Hepatic stellate cell (primary cell): ENCODE measurements around the gene THEMIS.
"Not testable (repeated sequence)": the region's sequence is repeated elsewhere in the genome, so short reads cannot be mapped to it uniquely, and the experiment has no call there.

Experiments
- DNase-seq: peaks from one replicate; pipeline ENCODE4 v3.0.0; 2011; ENCODE audit warnings: low spot score

THEMIS gene, protein sequence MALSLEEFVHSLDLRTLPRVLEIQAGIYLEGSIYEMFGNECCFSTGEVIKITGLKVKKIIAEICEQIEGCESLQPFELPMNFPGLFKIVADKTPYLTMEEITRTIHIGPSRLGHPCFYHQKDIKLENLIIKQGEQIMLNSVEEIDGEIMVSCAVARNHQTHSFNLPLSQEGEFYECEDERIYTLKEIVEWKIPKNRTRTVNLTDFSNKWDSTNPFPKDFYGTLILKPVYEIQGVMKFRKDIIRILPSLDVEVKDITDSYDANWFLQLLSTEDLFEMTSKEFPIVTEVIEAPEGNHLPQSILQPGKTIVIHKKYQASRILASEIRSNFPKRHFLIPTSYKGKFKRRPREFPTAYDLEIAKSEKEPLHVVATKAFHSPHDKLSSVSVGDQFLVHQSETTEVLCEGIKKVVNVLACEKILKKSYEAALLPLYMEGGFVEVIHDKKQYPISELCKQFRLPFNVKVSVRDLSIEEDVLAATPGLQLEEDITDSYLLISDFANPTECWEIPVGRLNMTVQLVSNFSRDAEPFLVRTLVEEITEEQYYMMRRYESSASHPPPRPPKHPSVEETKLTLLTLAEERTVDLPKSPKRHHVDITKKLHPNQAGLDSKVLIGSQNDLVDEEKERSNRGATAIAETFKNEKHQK

DNA sequence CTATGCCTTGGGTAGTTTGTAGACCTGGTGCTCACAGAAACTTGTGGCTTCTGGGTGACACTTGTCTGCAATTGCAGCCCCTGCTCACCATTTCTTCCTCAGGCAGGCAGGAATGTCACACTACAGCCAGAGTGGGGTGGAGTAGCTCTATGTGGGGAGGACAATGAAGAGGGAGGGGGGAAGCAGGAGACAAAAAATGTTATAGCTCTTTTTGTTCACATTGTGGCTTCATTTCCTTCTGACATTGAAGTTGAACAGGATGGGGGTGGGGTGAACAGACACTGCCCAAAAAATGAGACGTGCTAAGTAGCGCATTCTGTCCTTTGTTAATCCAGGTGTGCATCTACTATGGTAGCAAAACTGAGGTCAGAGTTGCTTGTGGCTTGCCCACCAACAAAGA, at the start of gene THEMIS:
TSS of gene THEMIS (minus strand) at position 124 of the 400 bp plus-strand sequence. CDS start 126 bp downstream, outside the sequence.
- DNase-seq: no peak

DNA sequence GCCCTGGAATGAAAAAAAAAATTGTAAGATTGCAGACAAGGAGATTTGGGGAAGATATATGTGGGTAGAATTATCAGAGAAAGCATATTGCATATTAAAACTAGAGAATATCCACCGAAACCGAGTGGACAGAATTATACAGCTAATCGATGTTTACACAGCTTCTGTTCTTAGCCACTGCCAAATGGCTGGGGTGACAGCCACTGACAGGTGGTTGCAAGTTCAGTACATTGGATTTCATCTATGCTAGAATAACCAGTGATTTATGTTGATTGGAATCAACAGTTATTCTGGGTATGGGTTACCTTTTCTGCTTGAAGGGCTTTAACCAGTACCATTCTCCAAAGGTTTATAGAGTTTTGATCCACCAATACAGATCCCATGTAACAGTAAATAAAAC, 48.4 kb upstream of the THEMIS start:
- no peak for DNase-seq

DNA sequence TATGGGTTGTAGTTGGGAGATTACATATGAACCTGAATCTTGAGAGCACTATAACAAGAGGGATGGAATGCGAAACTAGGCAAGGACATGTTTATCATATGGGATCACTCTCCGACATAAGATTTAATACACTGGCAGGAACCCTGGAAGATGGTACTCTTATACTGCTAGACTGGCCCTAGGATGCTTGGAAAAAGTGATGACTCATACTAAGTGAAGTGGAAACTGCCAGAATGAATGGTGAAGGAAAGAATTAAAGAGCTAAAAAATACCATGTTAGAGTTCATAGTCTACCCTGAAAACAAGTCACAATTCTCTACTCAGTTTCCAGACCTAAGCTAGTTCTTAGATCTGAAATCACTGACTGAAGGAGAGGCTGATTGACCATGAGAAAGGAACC, 45.5 kb upstream of the THEMIS start:
- no peak for DNase-seq

DNA sequence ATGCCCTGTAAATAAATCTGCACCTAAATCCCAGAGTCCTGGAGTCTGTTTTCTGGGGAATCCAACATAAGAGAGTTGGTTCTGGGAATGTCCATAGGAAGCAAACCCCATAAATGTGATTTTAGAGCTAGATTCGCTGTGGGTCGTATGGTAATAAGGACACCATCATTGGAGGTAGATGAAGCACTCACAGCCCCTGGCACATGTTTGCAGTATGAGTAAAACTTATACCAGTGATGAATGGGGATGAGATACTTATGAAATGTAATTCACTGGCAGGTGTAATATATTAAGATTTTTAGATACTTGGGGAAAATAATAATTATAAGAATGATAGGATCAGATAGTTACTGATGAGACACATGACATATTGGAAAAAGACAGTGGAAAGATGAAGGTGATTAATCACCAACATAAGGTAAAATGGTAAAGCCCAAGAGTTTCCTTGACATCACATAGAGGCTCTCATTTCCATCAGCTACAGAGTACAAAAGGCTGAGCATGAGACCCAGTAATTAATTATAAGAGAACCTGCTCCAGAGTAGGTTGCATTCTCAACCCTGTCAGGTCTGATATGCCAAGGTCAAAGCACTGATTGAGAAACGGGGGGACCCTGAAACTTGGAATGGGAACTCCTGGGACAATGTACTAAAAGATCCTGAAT, 44.7 kb upstream of the THEMIS start:
- no peak for DNase-seq

DNA sequence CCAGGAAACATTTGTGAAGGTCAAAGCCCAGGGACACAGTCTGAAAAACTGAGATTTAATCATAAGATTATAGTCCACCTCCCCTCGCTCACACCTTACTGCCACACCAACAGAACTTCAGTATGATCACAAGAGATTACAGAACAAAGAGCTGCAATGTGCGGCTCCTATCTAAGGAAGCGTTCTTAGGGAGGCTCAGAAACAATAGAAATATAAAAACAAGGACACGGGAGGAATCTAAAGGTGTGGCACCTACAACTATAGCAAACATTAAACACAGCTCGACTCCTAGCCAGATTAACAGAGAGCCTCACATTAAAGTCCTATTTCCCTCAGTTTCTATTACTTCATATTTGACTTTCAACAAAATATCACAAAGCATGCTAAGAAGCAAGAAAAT, 40.4 kb upstream of the THEMIS start:
- DNase-seq: no peak

DNA sequence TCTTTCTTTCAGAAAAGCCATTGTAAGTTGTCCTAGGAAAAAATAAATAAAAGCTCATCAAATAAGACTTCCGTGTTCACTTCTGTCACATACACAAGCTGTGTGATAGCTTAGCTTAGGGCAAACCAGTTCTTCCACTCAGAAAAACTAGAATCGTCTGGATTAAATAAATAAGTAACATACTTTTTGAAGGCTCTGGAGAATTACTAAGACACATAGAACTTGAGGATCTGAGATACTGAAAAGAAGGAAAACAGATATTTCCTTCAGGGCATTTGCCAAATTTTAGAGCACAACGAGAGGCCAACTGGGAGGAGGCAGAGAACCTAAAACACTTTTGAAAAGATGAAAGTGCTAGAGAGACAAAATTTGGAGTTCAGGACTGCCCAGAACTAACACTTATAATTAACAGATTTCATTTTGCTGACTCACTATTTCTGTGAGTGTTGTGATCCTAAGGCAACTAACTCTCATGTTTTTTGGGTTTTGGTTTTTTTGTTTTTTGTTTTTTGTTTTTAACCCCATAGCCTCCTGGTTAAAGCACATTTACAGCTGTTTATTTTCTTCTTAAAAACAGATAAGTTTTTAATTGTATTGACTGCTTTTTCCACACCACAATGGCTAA, 38.7 kb upstream of the THEMIS start:
- DNase-seq: peak; percentile 3

DNA sequence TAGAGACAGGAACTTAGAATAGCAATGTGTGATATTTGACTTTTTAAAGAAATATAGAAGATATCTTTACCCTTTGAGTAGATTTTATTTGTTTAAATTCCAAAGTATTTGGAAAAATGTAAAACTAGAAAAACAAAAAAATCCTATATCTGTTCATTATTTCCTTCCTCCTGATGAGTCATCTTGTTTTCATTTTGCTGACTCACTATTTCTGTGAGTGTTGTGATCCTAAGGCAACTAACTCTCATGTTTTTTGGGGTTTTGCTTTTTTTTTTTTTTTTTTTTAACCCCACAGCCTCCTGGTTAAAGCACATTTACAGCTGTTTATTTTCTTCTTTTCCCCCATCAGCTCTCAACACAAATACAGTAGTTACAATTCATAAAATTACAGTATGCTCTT, 37.8 kb upstream of the THEMIS start:
- DNase-seq: peak; percentile 5

DNA sequence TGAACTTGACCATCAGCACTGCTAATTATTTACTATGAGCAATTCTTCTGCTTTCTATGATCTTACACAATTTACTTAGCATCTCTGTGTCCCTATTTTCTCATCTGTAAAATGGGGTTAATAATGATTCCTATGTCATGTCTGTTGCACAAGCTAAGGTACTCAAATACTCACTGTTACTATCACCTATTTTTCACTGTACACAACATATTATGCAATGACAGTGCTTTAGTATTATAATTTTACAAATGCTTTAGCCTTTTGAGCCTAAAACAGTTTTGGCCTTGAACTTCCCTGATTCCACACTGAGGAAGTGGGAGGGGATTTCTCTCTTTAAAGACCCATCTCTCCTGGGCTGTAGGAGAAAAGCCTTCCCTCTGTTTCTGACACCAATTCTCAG, 36.9 kb upstream of the THEMIS start:
- DNase-seq: no peak

DNA sequence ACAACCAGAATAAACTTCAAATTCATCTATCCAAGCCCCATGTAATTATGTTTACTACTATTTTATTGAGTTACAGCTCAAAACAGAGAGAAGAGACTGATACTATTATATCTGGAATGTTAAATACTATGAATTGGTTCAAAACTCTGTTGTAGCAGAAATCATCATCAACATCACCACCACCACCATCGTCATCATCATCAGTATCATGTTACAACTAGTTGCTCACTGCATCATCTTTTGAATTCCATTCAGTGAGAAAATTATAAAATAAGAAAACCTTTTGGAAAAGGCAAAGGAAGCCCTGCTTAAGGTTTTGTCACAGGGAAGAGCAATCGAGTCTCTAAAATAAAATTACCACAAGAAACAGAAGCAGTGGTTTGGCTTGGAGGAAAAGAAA, 36.2 kb upstream of the THEMIS start:
- DNase-seq: no peak

DNA sequence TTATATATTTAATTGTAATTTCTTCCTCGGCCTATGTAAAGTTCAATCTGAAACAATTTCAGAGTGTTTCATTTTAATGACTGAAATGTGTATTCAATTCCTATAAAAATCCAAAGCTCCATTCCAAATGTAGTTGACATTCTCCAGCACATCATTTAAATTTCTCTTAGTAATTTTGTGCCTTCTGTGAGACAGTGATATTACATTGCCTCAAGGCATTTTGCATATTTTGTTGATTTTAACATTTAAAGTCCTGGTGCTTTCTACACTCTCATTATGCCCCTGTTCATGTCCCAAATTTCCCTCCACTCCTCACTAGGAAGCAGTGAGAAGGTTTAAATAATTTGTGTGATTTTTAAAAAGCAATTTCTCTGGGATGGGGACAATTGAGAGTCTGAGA, 34.1 kb upstream of the THEMIS start:
- DNase-seq: no peak

DNA sequence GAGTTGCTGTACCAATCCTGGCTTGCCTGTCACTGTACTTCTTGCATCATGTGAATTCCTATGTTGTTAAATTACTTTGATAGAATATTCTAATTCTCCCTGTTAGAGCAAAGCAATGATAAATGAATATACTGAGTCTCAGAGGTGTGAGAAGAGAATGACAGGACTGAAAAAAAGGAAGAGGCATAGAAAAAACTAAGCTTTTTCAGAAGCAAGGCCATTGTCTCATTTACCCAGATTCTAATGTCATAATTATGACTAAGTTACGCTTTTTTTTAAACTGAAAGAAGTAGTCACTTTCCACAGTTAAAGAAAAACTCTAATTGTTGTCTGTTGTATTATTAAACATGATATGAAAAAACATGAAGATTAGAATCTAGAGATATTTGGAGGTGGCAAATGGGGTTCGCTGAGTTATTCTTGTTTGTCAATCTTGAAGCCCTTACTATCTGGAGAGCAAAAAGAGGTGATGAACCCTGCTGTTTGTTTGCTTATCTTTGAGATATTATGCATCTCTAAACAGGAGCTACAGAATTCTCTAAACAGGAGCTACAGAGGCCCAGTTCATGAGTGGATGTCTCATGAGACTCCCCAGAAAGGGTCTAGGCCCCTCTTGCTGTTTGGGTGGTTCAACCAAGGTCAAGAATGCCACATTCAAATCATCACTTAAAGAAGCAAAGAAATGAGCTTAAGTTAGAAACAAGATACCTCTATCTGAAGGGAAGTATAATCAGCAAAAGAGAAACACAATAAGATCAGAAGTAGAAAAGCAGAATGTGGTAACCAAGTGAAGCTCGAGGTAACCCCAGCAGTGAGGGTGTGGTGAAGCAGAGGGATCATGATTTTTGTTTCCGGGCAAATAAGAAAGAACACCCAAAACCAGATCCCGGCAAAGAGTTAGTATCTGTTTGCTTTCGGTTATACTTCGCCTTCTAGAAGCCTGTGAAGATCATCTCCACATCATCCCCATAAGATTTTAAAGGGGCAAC, 33.3 kb upstream of the THEMIS start:
- DNase-seq: no peak

DNA sequence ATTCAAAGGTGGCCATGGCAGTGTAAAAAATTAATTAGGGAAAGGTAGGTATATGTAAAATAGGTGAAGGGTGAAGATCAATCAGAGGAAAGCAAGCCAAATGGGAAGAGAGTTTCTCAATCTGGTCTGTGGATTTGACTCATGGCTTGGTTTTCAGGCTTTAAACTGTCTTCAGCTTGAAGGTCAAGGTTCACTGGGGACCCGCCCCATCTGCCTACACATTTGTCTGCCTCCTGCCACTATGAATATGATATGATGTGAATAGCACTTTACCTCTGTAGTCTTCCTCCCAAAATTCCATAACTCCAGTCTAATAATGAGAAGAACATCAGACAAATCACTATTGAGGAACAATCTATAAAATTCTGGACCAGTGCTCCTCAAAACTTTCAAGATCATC, 32.3 kb upstream of the THEMIS start:
- no peak for DNase-seq

DNA sequence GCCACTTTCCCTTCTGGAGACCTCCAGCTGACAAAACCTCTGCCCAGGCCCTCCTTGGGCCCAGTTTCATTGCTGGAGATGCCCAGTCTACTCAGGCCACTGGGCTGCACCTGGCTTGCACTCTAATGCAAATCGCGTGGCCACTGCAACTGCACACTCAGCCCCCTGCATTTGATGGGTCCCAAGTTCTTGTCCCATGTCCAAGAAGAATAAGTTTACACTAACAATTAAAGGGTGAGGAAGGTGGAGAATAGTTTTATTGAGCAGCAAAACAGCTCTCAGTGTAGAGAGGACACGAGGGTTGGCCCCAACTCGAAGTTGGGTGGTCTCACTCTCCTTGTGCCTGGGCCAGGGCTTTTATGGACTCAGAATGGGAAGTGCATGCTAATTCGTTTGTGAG, 31.9 kb upstream of the THEMIS start:
- DNase-seq: no peak

DNA sequence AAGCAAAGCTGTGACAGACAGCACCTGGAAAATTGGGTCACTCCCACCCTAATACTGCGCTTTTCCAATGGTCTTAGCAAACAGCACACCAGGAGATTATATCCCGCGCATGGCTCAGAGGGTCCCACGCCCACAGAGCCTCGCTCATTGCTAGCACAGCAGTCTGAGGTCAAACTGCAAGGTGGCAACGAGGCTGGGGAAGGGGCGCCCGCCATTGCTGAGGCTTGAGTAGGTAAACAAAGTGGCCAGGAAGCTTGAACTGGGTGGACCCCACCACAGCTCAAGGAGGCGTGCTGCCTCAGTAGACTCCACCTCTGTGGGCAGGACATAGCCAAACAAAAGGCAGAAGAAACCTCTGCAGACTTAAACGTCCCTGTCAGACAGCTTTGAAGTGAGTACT, 25.6 kb upstream of the THEMIS start:
- not testable (repeated sequence) for DNase-seq

DNA sequence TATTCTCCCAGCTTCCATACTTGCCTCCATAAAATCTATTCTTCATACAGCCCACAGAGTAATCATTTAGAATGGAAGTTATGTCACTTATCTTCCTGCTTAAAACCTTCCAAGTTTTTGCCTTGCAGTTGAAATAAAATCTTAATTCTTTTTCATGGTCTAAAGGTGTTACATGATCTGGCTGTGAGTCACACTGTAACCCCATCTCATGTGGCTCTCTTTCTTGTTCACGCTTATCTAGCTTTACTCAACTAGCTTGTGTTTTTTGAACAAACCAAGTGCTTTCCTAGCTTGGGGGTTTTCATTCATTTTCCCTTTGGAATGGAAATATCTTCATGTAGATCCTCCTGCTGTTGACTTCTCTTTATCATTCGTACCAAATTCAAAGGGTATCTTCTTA, 23.6 kb upstream of the THEMIS start:
- DNase-seq: no peak

DNA sequence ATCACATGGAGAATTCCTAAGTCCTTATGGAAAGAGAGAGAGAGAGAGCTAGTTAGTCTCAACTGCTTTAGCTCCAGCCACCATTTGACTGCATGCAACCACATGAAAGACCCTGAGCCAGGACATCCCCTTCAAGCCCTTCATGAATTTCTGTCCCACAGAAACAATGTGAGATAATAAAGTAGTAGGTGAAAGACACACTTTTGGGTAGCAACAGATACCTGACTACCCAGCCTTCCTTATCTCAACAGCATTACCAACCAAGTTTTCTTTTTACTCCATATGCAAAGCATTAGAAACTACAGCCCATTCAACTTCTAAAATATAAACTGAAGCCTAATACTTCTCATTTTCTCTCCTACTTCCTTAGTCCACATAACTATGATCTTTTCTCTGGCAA, 23.2 kb upstream of the THEMIS start:
- no peak for DNase-seq

DNA sequence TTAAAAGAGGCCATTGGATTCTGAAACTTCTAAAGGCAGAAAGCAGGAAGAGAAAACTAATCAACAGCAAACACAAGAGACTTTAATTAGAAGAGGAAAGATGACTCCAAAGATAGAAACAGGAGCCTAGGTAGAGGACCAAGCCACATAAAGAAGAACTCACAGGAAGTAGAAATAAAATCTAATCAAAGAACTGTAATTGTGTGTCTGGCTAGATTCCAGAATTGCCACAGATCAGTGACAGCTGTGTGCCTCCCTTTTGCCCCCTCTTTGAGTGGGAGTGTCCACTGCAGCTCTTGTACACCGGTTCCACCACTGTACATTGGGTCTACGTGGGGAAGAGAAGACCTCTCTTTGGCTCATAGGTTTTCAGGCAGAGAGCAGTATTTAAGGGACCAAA, 22.3 kb upstream of the THEMIS start:
- DNase-seq: no peak

DNA sequence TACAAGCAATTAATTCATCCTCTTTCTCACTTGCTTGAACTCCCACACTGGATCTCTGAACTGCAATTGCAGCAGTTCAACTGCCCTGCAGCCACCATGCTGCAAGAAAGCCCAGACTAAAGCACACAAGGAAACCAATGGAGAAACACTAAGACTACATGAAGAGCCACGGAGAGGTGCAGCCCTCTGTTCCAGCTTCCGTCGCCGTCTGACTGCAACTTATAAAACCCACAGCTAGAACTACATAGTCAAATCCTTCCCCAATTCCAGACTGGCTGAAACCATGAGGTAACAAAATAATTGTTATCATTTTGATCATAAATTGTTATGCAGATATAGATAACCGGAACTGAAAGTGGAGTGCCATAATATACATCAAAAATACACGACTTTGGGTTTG, 21.1 kb upstream of the THEMIS start:
- no peak for DNase-seq

DNA sequence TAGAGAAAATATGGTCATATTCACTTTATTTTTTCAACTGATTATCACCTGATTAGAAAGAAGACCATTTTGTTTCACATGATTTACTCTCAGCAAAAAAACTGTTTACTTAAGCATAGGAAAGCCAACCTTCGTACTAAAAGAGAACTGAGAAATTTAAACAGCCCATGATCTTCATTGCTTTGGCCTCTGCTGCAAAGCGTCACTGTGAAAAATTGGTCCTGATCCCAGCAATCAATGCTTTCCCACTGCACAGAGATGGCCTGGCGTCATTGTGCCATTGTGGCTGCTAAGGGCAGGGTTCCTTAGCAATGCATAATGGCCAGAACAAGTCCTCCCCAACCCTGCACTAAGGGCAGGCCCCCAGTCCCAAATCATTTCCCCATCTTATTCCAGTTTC, 19.9 kb upstream of the THEMIS start:
- DNase-seq: no peak

DNA sequence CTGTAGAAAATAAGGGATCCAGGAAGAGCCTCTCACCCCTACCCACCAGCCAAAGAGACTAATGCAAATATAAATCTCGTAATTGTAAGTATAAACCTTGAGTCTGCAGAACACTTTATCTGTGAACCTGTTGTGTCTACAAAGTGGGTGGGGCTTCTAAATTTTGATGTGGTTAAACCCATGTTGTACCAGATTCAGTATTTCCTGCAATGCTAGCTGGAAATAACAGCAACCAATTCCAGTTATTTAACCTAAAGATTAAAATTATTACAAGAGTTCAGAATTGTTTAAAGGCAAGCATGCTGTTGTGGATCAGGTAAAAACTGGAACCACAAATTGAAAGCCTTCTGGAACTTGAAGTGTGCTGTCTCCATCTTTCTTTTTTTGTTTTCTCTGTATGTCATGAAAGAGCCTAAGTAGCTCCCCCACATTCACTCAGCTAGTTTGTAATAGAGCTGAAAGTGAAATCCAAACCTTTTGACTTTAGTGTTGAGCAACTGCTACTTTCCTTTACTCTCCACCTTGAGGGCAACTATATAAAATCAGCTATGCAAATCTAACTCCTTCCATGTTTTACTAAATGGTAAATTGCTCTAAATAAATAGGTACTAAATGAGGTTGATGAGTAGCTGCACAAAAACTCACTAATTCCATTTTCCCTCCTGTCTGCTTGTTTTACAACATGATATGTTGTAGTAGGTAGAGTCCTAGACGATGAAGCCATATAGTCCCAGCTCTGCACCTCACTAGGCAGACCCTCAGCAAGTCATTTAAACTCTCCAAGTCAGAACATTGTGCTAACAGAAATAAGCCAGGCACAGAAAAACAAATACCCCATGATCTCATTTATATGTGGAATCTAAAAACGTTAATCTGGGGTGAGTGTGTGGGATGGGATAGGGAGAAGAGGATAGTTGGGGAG, 17.9 kb upstream of the THEMIS start:
- no peak for DNase-seq

DNA sequence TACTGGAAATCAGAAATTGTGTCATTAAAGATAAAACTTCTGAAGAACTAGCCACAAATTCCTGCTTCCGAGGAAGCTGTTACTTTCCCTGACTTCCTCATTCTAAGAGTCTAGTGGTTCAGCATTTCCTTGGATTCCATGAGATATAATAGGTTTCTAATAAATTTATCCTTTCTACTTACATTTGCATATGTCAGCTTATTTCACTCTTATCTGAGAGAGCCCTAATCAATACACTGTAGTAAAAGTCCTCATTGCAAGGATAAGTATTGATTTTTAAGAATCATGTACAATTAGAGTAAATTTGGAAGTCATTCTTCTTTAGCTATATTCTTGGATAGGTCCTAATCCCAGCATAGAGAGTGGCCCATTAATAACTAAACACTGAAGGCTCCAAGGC, 16.9 kb upstream of the THEMIS start:
- no peak for DNase-seq
